Glutamatergic neuron (in vitro differentiated cells): ENCODE measurements around the gene TGM2. TPM values are rescaled to one million over a fixed set of nuclear protein-coding genes. Genes with fewer than 3 reads are reported as not detected.
A peak's percentile ranks its signal among the peaks of the same experiment; 100 is the strongest.

Experiments
- DNase-seq: peaks from one replicate; pipeline ENCODE4 v3.0.0; 2022
- H3K27ac Mint-ChIP-seq: one replicate; pipeline ENCODE4 v1.8.0; 2020; ENCODE audit warnings: mild to moderate bottlenecking, mixed read lengths, inconsistent platforms; ENCODE audit not compliant: unreplicated experiment
- H3K27me3 Mint-ChIP-seq: one replicate; pipeline ENCODE4 v1.8.0; 2020; ENCODE audit warnings: mild to moderate bottlenecking, moderate library complexity, mixed read lengths, inconsistent platforms; ENCODE audit not compliant: unreplicated experiment
- H3K36me3 Mint-ChIP-seq: one replicate; pipeline ENCODE4 v1.8.0; 2020; ENCODE audit warnings: mild to moderate bottlenecking, mixed read lengths, inconsistent platforms; ENCODE audit not compliant: unreplicated experiment
- H3K4me1 Mint-ChIP-seq: one replicate; pipeline ENCODE4 v1.8.0; 2020; ENCODE audit warnings: mild to moderate bottlenecking, low read depth, mixed read lengths, inconsistent platforms; ENCODE audit not compliant: unreplicated experiment
- H3K4me3 Mint-ChIP-seq: one replicate; pipeline ENCODE4 v1.8.0; 2020; ENCODE audit warnings: mild to moderate bottlenecking, mixed read lengths, inconsistent platforms; ENCODE audit not compliant: unreplicated experiment
- H3K9me3 Mint-ChIP-seq: one replicate; pipeline ENCODE4 v1.8.0; 2020; ENCODE audit warnings: mild to moderate bottlenecking, moderate library complexity, mixed read lengths, inconsistent platforms; ENCODE audit not compliant: unreplicated experiment
- CTCF ChIP-seq: fragments of 200-600 bp; sonication (generic); IDR thresholded peaks from one replicate; pipeline ENCODE4 v1.5.0; 2021; ENCODE audit not compliant: partially characterized antibody, unreplicated experiment
- total RNA-seq: library from RNA; stranded (reverse); fragmentation: NEBNext Ultra II Directional; extraction: Animal tissue kit (Norgen Biotek cat#: 25700); gene quantifications from one replicate; pipeline ENCODE4 v1.2.1, GENCODE V29; 2021; ENCODE audit not compliant: unreplicated experiment

TGM2 gene
- total RNA-seq, 1 donor from 2014 or later, result not detected

GRCh38 chr20:38089500-38089899 is 75.6 kb downstream of the TGM2 start:
- H3K27ac Mint-ChIP-seq, result no peak overlapping the region
- peaks cover 22% of the 10 kb centered on the region for H3K4me1 Mint-ChIP-seq
- DNase-seq, result no peak
- H3K4me3 Mint-ChIP-seq, result no peak overlapping the region
- peaks cover 4% of the 10 kb centered on the region for H3K36me3 Mint-ChIP-seq
- H3K27me3 Mint-ChIP-seq, result peaks cover 2% of the 10 kb centered on the region
- no peak for TF ChIP-seq CTCF
- peaks cover 3% of the 10 kb centered on the region for H3K9me3 Mint-ChIP-seq

GRCh38 chr20:38085026-38085425 is 80.0 kb downstream of the TGM2 start:
- Mint-ChIP-seq H3K9me3 (peaks cover 3% of the 10 kb centered on the region), H3K27ac (no peak overlapping the region), H3K4me3 (no peak overlapping the region), H3K27me3 (peaks cover 4% of the 10 kb centered on the region), H3K36me3 (peaks cover 9% of the 10 kb centered on the region), H3K4me1 (peaks cover 16% of the 10 kb centered on the region)
- no peak for DNase-seq
- no peak for TF ChIP-seq CTCF

GRCh38 chr20:38084425-38084951 is 80.6 kb downstream of the TGM2 start:
- Mint-ChIP-seq H3K27ac (no peak overlapping the region), H3K27me3 (peaks cover 4% of the 10 kb centered on the region), H3K36me3 (peaks cover 9% of the 10 kb centered on the region), H3K4me3 (no peak overlapping the region), H3K4me1 (peaks cover 16% of the 10 kb centered on the region), H3K9me3 (peaks cover 3% of the 10 kb centered on the region)
- no peak for TF ChIP-seq CTCF
- DNase-seq, result no peak

DNA sequence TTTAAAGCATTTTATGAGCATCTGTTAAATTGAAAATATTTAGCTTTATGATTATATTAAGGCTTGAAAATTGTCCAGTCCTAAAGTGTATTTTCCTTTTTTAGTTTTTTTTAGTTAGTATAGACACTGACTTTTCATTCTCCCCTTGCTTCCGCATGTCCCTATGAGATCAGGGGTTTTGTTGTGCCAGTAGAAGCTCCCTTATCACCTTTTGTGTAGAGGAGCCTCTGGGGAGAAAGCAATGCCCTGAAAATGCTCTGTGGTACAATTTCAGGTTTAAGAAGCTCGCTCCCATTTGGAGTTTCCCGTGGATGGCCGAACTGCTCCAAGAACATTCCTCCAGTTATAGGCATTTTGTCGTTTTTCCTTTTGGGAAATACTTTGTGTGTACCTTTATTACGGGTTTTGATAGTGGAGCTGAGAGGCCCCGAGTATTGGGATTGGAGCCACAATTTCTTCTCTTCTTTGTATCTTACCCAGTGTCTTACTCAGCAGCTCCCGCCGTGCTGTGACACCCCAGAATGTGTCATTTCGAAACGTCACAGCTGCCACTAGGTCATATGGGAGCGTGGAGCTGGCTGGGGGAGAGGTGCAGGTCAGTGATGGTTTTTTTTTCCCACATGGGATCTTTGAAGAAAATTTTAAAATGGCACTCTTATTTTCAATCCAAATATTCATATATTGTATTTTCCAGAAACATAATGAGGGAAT is 81.6 kb downstream of the TGM2 start:
- H3K27ac Mint-ChIP-seq, result peak overlapping the region; percentile 28
- H3K9me3 Mint-ChIP-seq, result peaks cover 2% of the 10 kb centered on the region
- no peak overlapping the region for H3K4me3 Mint-ChIP-seq
- no peak for TF ChIP-seq CTCF
- no peak for DNase-seq
- peaks cover 16% of the 10 kb centered on the region for H3K4me1 Mint-ChIP-seq
- peaks cover 4% of the 10 kb centered on the region for H3K27me3 Mint-ChIP-seq
- peaks cover 11% of the 10 kb centered on the region for H3K36me3 Mint-ChIP-seq

GRCh38 chr20:38082894-38083293 is 82.2 kb downstream of the TGM2 start:
- no peak for DNase-seq
- Mint-ChIP-seq H3K9me3 (peaks cover 2% of the 10 kb centered on the region), H3K4me1 (peaks cover 16% of the 10 kb centered on the region), H3K4me3 (no peak overlapping the region), H3K27me3 (peaks cover 8% of the 10 kb centered on the region), H3K36me3 (peaks cover 10% of the 10 kb centered on the region), H3K27ac (no peak overlapping the region)
- TF ChIP-seq CTCF, result no peak
